ENCODE data around the gene EFNB3.

Gene EFNB3

DNA sequence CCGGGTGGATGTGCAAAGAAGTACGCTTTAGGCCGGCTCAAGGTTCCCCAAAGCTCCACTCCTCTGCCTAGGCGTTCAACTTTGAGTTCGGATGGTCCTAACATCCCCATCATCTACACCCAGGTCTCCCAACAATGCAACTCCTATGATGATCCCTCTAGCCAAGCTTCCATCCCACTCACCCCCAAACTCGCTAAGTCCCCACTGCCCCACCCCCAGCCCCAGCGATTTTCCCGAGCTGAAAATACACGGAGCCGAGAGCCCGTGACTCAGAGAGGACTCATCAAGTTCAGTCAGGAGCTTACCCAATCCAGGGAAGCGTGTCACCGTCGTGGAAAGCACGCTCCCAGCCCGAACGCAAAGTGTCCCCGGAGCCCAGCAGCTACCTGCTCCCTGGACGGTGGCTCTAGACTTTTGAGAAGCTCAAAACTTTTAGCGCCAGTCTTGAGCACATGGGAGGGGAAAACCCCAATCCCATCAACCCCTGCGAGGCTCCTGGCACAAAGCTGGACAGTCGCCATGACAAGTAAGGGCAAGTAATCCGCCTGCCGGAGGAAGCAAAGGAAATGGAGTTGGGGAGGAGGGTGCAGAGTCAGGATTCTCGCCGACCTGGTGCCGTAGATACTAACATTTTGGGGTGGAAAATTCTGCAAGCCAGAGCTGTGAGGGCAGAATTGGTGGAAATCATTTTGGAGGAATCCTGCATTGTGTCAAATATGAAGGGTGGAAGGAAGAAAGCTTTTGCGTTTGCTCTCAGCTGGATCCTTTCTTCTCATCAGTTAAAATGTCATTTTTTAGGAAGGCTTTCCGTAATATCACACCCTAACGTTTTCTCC, 17.7 kb upstream of the EFNB3 start, which contains the start of gene TP53:
TP53 (minus strand) TSS at position 419 of the 836 bp plus-strand sequence. CDS start 10,896 bp downstream, outside the sequence.
- TF ChIP-seq GLIS3 (CRISPR knock-in tag; IDR thresholded peaks at IDR 0.05), result no peak
- TF ChIP-seq, protein P1, sequence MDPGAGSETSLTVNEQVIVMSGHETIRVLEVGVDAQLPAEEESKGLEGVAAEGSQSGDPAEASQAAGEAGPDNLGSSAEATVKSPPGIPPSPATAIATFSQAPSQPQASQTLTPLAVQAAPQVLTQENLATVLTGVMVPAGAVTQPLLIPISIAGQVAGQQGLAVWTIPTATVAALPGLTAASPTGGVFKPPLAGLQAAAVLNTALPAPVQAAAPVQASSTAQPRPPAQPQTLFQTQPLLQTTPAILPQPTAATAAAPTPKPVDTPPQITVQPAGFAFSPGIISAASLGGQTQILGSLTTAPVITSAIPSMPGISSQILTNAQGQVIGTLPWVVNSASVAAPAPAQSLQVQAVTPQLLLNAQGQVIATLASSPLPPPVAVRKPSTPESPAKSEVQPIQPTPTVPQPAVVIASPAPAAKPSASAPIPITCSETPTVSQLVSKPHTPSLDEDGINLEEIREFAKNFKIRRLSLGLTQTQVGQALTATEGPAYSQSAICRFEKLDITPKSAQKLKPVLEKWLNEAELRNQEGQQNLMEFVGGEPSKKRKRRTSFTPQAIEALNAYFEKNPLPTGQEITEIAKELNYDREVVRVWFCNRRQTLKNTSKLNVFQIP (CRISPR knock-in tag; IDR thresholded peaks at IDR 0.05; ENCODE audit: borderline replicate concordance, low read depth), result no peak
- TF ChIP-seq, protein P2, sequence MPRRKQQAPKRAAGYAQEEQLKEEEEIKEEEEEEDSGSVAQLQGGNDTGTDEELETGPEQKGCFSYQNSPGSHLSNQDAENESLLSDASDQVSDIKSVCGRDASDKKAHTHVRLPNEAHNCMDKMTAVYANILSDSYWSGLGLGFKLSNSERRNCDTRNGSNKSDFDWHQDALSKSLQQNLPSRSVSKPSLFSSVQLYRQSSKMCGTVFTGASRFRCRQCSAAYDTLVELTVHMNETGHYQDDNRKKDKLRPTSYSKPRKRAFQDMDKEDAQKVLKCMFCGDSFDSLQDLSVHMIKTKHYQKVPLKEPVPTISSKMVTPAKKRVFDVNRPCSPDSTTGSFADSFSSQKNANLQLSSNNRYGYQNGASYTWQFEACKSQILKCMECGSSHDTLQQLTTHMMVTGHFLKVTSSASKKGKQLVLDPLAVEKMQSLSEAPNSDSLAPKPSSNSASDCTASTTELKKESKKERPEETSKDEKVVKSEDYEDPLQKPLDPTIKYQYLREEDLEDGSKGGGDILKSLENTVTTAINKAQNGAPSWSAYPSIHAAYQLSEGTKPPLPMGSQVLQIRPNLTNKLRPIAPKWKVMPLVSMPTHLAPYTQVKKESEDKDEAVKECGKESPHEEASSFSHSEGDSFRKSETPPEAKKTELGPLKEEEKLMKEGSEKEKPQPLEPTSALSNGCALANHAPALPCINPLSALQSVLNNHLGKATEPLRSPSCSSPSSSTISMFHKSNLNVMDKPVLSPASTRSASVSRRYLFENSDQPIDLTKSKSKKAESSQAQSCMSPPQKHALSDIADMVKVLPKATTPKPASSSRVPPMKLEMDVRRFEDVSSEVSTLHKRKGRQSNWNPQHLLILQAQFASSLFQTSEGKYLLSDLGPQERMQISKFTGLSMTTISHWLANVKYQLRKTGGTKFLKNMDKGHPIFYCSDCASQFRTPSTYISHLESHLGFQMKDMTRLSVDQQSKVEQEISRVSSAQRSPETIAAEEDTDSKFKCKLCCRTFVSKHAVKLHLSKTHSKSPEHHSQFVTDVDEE (CRISPR knock-in tag; IDR thresholded peaks at IDR 0.05), result no peak
- TF ChIP-seq, protein P3, sequence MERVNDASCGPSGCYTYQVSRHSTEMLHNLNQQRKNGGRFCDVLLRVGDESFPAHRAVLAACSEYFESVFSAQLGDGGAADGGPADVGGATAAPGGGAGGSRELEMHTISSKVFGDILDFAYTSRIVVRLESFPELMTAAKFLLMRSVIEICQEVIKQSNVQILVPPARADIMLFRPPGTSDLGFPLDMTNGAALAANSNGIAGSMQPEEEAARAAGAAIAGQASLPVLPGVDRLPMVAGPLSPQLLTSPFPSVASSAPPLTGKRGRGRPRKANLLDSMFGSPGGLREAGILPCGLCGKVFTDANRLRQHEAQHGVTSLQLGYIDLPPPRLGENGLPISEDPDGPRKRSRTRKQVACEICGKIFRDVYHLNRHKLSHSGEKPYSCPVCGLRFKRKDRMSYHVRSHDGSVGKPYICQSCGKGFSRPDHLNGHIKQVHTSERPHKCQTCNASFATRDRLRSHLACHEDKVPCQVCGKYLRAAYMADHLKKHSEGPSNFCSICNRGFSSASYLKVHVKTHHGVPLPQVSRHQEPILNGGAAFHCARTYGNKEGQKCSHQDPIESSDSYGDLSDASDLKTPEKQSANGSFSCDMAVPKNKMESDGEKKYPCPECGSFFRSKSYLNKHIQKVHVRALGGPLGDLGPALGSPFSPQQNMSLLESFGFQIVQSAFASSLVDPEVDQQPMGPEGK (CRISPR knock-in tag; IDR thresholded peaks at IDR 0.05; ENCODE audit: borderline replicate concordance), result no peak
- TF ChIP-seq, protein P4, sequence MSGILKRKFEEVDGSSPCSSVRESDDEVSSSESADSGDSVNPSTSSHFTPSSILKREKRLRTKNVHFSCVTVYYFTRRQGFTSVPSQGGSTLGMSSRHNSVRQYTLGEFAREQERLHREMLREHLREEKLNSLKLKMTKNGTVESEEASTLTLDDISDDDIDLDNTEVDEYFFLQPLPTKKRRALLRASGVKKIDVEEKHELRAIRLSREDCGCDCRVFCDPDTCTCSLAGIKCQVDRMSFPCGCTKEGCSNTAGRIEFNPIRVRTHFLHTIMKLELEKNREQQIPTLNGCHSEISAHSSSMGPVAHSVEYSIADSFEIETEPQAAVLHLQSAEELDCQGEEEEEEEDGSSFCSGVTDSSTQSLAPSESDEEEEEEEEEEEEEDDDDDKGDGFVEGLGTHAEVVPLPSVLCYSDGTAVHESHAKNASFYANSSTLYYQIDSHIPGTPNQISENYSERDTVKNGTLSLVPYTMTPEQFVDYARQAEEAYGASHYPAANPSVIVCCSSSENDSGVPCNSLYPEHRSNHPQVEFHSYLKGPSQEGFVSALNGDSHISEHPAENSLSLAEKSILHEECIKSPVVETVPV (CRISPR knock-in tag; IDR thresholded peaks at IDR 0.05), result no peak
- no peak for TF ChIP-seq ESRRG (CRISPR knock-in tag; IDR thresholded peaks at IDR 0.05)
- TF ChIP-seq ARNTL (CRISPR knock-in tag; IDR thresholded peaks at IDR 0.05; ENCODE audit: borderline replicate concordance, low read depth), result no peak
- ATAC-seq, result peak; percentile 67

DNA sequence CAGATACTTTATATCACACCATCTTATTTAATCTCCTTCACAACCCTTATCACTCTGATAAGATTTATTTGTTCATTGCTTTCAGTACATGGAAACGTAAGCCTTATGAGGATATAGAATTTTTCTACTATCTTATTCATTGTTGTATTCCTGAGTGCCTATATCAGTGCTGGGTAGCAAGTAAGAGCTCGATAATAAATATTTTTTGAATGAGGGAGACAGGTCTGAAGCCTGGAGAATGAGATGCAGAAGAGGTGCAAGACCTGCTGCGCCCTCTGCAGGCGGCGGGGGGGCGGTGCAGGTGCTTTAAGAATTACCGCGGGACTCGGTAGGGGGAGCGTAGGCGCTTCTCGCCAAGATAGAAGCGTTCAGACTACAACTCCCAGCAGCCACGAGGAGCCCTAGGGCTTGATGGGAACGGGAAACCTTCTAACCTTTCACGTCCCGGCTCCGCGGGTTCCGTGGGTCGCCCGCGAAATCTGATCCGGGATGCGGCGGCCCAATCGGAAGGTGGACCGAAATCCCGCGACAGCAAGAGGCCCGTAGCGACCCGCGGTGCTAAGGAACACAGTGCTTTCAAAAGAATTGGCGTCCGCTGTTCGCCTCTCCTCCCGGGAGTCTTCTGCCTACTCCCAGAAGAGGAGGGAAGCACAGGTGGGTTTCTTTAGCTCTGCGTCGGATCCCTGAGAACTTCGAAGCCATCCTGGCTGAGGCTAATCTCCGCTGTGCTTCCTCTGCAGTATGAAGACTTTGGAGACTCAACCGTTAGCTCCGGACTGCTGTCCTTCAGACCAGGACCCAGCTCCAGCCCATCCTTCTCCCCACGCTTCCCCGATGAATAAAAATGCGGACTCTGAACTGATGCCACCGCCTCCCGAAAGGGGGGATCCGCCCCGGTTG, 16.8 kb upstream of the EFNB3 start, which contains the start of gene WRAP53:
WRAP53 (plus strand) TSS at position 570 of the 900 bp plus-strand sequence; CDS start at position 742, 172 bp downstream.
- ATAC-seq, result peak; percentile 91
- TF ChIP-seq, protein P2 (CRISPR knock-in tag; IDR thresholded peaks at IDR 0.05), result no peak
- TF ChIP-seq PPARA (CRISPR knock-in tag; IDR thresholded peaks at IDR 0.05; ENCODE audit: borderline replicate concordance), result no peak
- no peak for TF ChIP-seq RARB (CRISPR knock-in tag; IDR thresholded peaks at IDR 0.05)
- no peak for TF ChIP-seq ESRRG (CRISPR knock-in tag; IDR thresholded peaks at IDR 0.05)
- no peak for TF ChIP-seq TCF4 (CRISPR knock-in tag; IDR thresholded peaks at IDR 0.05; ENCODE audit: borderline replicate concordance)
- no peak for TF ChIP-seq TOX (CRISPR knock-in tag; IDR thresholded peaks at IDR 0.05; ENCODE audit: borderline replicate concordance)
- TF ChIP-seq ZNF8 (CRISPR knock-in tag; IDR thresholded peaks at IDR 0.05), result no peak
- TF ChIP-seq SNAI2 (CRISPR knock-in tag; IDR thresholded peaks at IDR 0.05), result no peak
- TF ChIP-seq, protein P4 (CRISPR knock-in tag; IDR thresholded peaks at IDR 0.05), result no peak
